IMR-90 (cell line): ENCODE measurements around the gene CXCL11. TPM values are rescaled to one million over a fixed set of nuclear protein-coding genes. Genes with fewer than 3 reads are reported as not detected.

Source experiments
- ATAC-seq: fragments of 200-7000 bp; cut with Tn5 transposase; 2 replicates; pipeline ENCODE4 v1.9.1; 2020; ENCODE audit warnings: low read depth, mild to moderate bottlenecking, moderate library complexity
- BruUV-seq: library from RNA; stranded (reverse); fragments of 400-500 nt; replicated peaks from 2 replicates; lab custom pipeline; 2021; lab: Mats Ljungman, UMichigan
- CTCF ChIA-PET: fragments of 300-600 bp; formaldehyde crosslinking; extraction: SDS; loops from one replicate; lab custom pipeline; 2021; ENCODE audit warnings: antibody characterized with exemption; lab: Yijun Ruan, JAX
- POLR2A ChIA-PET: fragments of 300-600 bp; sonication (Branson Sonifier 250); formaldehyde crosslinking; loops from one replicate; lab custom pipeline; 2022; ENCODE audit warnings: antibody characterized with exemption; ENCODE audit not compliant: unreplicated experiment; lab: Charles Lee
- DNase-seq: peaks from one replicate; pipeline ENCODE4 v3.0.0; 2013
- H2AFZ ChIP-seq: replicated peaks from 2 replicates; pipeline ENCODE3; 2013; ENCODE audit warnings: low read length, mild to moderate bottlenecking; ENCODE audit not compliant: poor library complexity
- H2AK5ac ChIP-seq: 2 replicates; pipeline ENCODE4 v1.6.1; 2013; ENCODE audit warnings: low read depth, low read length, inconsistent platforms
- H2AK9ac ChIP-seq: replicated peaks from 2 replicates; pipeline ENCODE3; 2013; ENCODE audit warnings: mild to moderate bottlenecking, low read depth, low read length, moderate library complexity; ENCODE audit not compliant: poor library complexity
- H2BK120ac ChIP-seq: 2 replicates; pipeline ENCODE4 v1.6.1; 2013; ENCODE audit warnings: low read depth, low read length, inconsistent platforms
- H2BK15ac ChIP-seq: 3 replicates; pipeline ENCODE4 v1.6.1; 2013; ENCODE audit warnings: low read depth, low read length, inconsistent platforms
- H2BK20ac ChIP-seq: 2 replicates; pipeline ENCODE4 v1.6.1; 2013; ENCODE audit warnings: low read depth, mild to moderate bottlenecking, inconsistent platforms, low read length, moderate library complexity
- H2BK5ac ChIP-seq: 2 replicates; pipeline ENCODE4 v1.6.1; 2013; ENCODE audit warnings: mild to moderate bottlenecking, low read depth, low read length, inconsistent platforms; ENCODE audit not compliant: poor library complexity, severe bottlenecking
- H3K14ac ChIP-seq: replicated peaks from 2 replicates; pipeline ENCODE4 v1.6.1; 2013; ENCODE audit warnings: low read depth, low read length, inconsistent platforms
- H3K18ac ChIP-seq: 2 replicates; pipeline ENCODE4 v1.6.1; 2013; ENCODE audit warnings: low read depth, low read length, control low read depth
- H3K23ac ChIP-seq: 2 replicates; pipeline ENCODE4 v1.6.1; 2013; ENCODE audit warnings: low read depth, low read length, inconsistent platforms
- H3K27ac ChIP-seq: 2 replicates; pipeline ENCODE4 v1.5.1; 2013; ENCODE audit warnings: mild to moderate bottlenecking, control low read depth, low read length; ENCODE audit not compliant: insufficient read depth
- H3K27me3 ChIP-seq: 2 replicates; pipeline ENCODE4 v1.6.1; 2013; ENCODE audit warnings: low read length; ENCODE audit not compliant: control insufficient read depth, insufficient read depth
- H3K36me3 ChIP-seq: 2 replicates; pipeline ENCODE4 v1.6.1; 2013; ENCODE audit warnings: low read length, mixed read lengths; ENCODE audit not compliant: control insufficient read depth, insufficient read depth
- H3K4ac ChIP-seq: 2 replicates; pipeline ENCODE4 v1.6.1; 2013; ENCODE audit warnings: low read depth, low read length, inconsistent platforms
- H3K4me1 ChIP-seq: 2 replicates; pipeline ENCODE4 v1.6.1; 2013; ENCODE audit warnings: low read length, mixed read lengths; ENCODE audit not compliant: control insufficient read depth, insufficient read depth
- H3K4me2 ChIP-seq: 2 replicates; pipeline ENCODE4 v1.6.1; 2013; ENCODE audit warnings: low read depth, mild to moderate bottlenecking, control low read depth, low read length, moderate library complexity
- H3K4me3 ChIP-seq: 2 replicates; pipeline ENCODE4 v1.5.1; 2013; ENCODE audit warnings: low read depth, mild to moderate bottlenecking, control low read depth, low read length, moderate library complexity; ENCODE audit not compliant: insufficient read depth
- H3K56ac ChIP-seq: 2 replicates; pipeline ENCODE4 v1.6.1; 2013; ENCODE audit warnings: low read length, inconsistent platforms; ENCODE audit not compliant: insufficient read depth; ENCODE audit errors: extremely low read depth
- H3K79me1 ChIP-seq, 2 experiments: 2 replicates each; pipeline ENCODE4 v1.6.1; 2013; ENCODE audit warnings: low read length in 2 of 2, inconsistent platforms in 1 of 2, low read depth in 1 of 2
- H3K9ac ChIP-seq: 2 replicates; pipeline ENCODE4 v1.6.1; 2013; ENCODE audit warnings: low read depth, low read length, control low read depth
- H3K9me1 ChIP-seq: 2 replicates; pipeline ENCODE4 v1.6.1; 2013; ENCODE audit warnings: low read length, inconsistent platforms; ENCODE audit not compliant: insufficient read depth
- H3K9me3 ChIP-seq: 2 replicates; pipeline ENCODE4 v1.6.1; 2013; ENCODE audit warnings: low read length; ENCODE audit not compliant: control insufficient read depth, insufficient read depth
- H4K20me1 ChIP-seq: 2 replicates; pipeline ENCODE4 v1.6.1; 2013; ENCODE audit warnings: low read length, inconsistent platforms; ENCODE audit not compliant: insufficient read depth
- H4K5ac ChIP-seq: 2 replicates; pipeline ENCODE4 v1.6.1; 2013; ENCODE audit warnings: mild to moderate bottlenecking, low read depth, low read length, control low read depth
- H4K8ac ChIP-seq, 2 experiments: 2 replicates each; pipeline ENCODE4 v1.6.1; 2013; ENCODE audit warnings: low read depth in 2 of 2, low read length in 2 of 2, control low read depth in 1 of 2, inconsistent platforms in 1 of 2
- H4K91ac ChIP-seq: 2 replicates; pipeline ENCODE4 v1.6.1; 2013; ENCODE audit warnings: low read depth, low read length, inconsistent platforms; ENCODE audit not compliant: insufficient read depth
- BHLHE40 ChIP-seq: fragments of 150-350 bp; IDR thresholded peaks from 2 replicates; pipeline ENCODE4 v1.6.1; 2016; ENCODE audit warnings: mild to moderate bottlenecking, low read depth, low read length
- CHD1 ChIP-seq: IDR thresholded peaks from 2 replicates; pipeline ENCODE4 v1.6.1; 2012; ENCODE audit warnings: low read depth, low read length, improper control_type of control experiment
- CTCF ChIP-seq: conservative IDR thresholded peaks from 2 replicates; pipeline ENCODE4 v1.5.1; 2012; ENCODE audit warnings: mild to moderate bottlenecking, low read depth, low read length, improper control_type of control experiment
- ELK1 ChIP-seq: fragments of 150-350 bp; IDR thresholded peaks from 2 replicates; pipeline ENCODE4 v1.6.1; 2016; ENCODE audit warnings: low read depth, mild to moderate bottlenecking, low read length, moderate library complexity, borderline replicate concordance
- FOS ChIP-seq: fragments of 150-350 bp; IDR thresholded peaks from 2 replicates; pipeline ENCODE4 v1.6.1; 2016; ENCODE audit warnings: low read depth, low read length
- MAFK ChIP-seq: IDR thresholded peaks from 2 replicates; pipeline ENCODE4 v1.6.1; 2012; ENCODE audit warnings: low read depth, low read length, improper control_type of control experiment
- MAZ ChIP-seq: IDR thresholded peaks from 2 replicates; pipeline ENCODE4 v1.6.1; 2012; ENCODE audit warnings: low read depth, mild to moderate bottlenecking, low read length, improper control_type of control experiment, moderate library complexity, borderline replicate concordance
- MXI1 ChIP-seq: IDR thresholded peaks from 2 replicates; pipeline ENCODE4 v1.6.1; 2012; ENCODE audit warnings: low read depth, mild to moderate bottlenecking, low read length, moderate library complexity, borderline replicate concordance
- NFE2L2 ChIP-seq: fragments of 150-350 bp; IDR thresholded peaks from 2 replicates; pipeline ENCODE4 v1.6.1; 2016; ENCODE audit warnings: low read depth, mild to moderate bottlenecking, low read length
- POLR2A ChIP-seq: IDR thresholded peaks from 2 replicates; pipeline ENCODE4 v1.6.1; 2012; ENCODE audit warnings: mild to moderate bottlenecking, low read depth, low read length
- RAD21 ChIP-seq: IDR thresholded peaks from 2 replicates; pipeline ENCODE4 v1.6.1; 2012; ENCODE audit warnings: low read length, improper control_type of control experiment
- RCOR1 ChIP-seq: IDR thresholded peaks from 2 replicates; pipeline ENCODE4 v1.6.1; 2012; ENCODE audit warnings: mild to moderate bottlenecking, low read length, improper control_type of control experiment; ENCODE audit not compliant: insufficient replicate concordance
- RFX5 ChIP-seq: IDR thresholded peaks from 2 replicates; pipeline ENCODE4 v1.8.0; 2012; ENCODE audit warnings: low read depth, mild to moderate bottlenecking, low read length, moderate library complexity
- SMC3 ChIP-seq: fragments of 150-350 bp; IDR thresholded peaks from 2 replicates; pipeline ENCODE4 v1.6.1; 2016; ENCODE audit warnings: low read depth, mild to moderate bottlenecking, antibody characterized with exemption, low read length, moderate library complexity
- USF2 ChIP-seq: fragments of 150-350 bp; IDR thresholded peaks from 2 replicates; pipeline ENCODE4 v1.6.1; 2017; ENCODE audit warnings: mild to moderate bottlenecking, antibody characterized with exemption, low read length, low read depth
- WGBS, 2 experiments: methylation state at CpG; one replicate each; pipeline versions ENCODE4 v1.1.5 to v1.1.7; 2013; ENCODE audit warnings: missing lambda C conversion rate in 2 of 2; ENCODE audit not compliant: insufficient read length in 1 of 2; ENCODE audit errors: extremely low coverage in 2 of 2; 5-methylcytosine and 5-hydroxymethylcytosine counted together
- dilution Hi-C: fragments of 300-500 bp; cut with HindIII; formaldehyde crosslinking; loops from one replicate; pipeline ENCODE4 v1.14.3; 2018; ENCODE audit warnings: low sequenced_read_pairs; ENCODE audit not compliant: unreplicated experiment
- in situ Hi-C: fragments of 300-500 bp; cut with MboI; formaldehyde crosslinking; loops from 3 replicates; pipeline ENCODE4 v1.14.3; 2019; ENCODE audit warnings: low sequenced_read_pairs, inconsistent platforms, mixed read lengths
- intact Hi-C: fragments of 100-400 bp; cut with micrococcal nuclease; formaldehyde crosslinking; loops from 2 replicates; pipeline ENCODE4 v1.10.0; 2022
- polyA plus RNA-seq, 3 experiments: library from polyadenylated mRNA; depleted of rRNA; stranded (reverse); fragments of >200 nt; gene quantifications; 2 replicates each; pipeline ENCODE4 v1.2.3, GENCODE V29; 2012; ENCODE audit warnings: low replicate concordance in 1 of 3
- total RNA-seq: library from RNA; depleted of rRNA; stranded (reverse); fragments of >200 nt; gene quantifications from 2 replicates; pipeline ENCODE4 v1.2.3, GENCODE V29; 2012

CXCL11 gene
- total and polyA plus RNA-seq, 2 of the 4 experiments (the other 2 are of a cell fraction), result under 0.01 TPM; not detected in 1

GRCh38 chr4:76000279-76000678, 35.6 kb downstream of the CXCL11 start:
- no peak overlapping the region for H2AFZ ChIP-seq
- H3K18ac ChIP-seq, result no peak overlapping the region
- H2AK9ac ChIP-seq, result no peak overlapping the region
- H2BK5ac ChIP-seq, result no peak overlapping the region
- dilution Hi-C loops (no loop called here), intact Hi-C loops (no loop called here), in situ Hi-C loops (no loop called here)
- no peak overlapping the region for H2BK20ac ChIP-seq
- H3K4ac ChIP-seq, result no peak overlapping the region
- WGBS, 2 experiments, result no CpG with 5 or more reads among the region's 1 CpG
- ChIA-PET CTCF (no interaction called here), POLR2A (interaction anchor here (0.5 to 0.6 kb wide), 2 partner anchors 10 to 54 kb away, joined by 3 read pairs; no protein-coding TSS in a partner anchor)
- H2BK120ac ChIP-seq, result no peak overlapping the region
- H2BK15ac ChIP-seq, result no peak overlapping the region
- H3K4me2 ChIP-seq, result no peak overlapping the region
- no peaks in the 10 kb centered on the region for H3K79me1 ChIP-seq
- no peak overlapping the region for H3K27ac ChIP-seq
- TF ChIP-seq RFX5, result no peak
- no peak for TF ChIP-seq USF2
- no peak for TF ChIP-seq RAD21
- TF ChIP-seq MXI1, result no peak
- no peak for TF ChIP-seq MAZ
- no peak for TF ChIP-seq ELK1
- no peak for TF ChIP-seq RCOR1
- no peak for TF ChIP-seq MAFK
- TF ChIP-seq CHD1, result no peak
- TF ChIP-seq FOS, result no peak
- no peak for TF ChIP-seq BHLHE40
- no peak for TF ChIP-seq CTCF
- TF ChIP-seq NFE2L2, result no peak
- TF ChIP-seq SMC3, result no peak
- TF ChIP-seq POLR2A, result no peak
- H3K9ac ChIP-seq, result no peak overlapping the region
- H4K91ac ChIP-seq, result no peak overlapping the region
- no peak overlapping the region for H2AK5ac ChIP-seq
- no peaks in the 10 kb centered on the region for H3K36me3 ChIP-seq
- no peak overlapping the region for H3K14ac ChIP-seq
- H4K20me1 ChIP-seq, result no peaks in the 10 kb centered on the region
- H4K8ac ChIP-seq, result no peak overlapping the region
- H3K4me1 ChIP-seq, result peaks cover 5% of the 10 kb centered on the region; the same call in 1 of the 2 replicates
- ATAC-seq (no peak), DNase-seq (no peak)
- no peak overlapping the region for H4K5ac ChIP-seq
- no peaks in the 10 kb centered on the region for H3K9me3 ChIP-seq
- H3K27me3 ChIP-seq, result 0 out of 2 replicates have a peak, but pooled peaks cover 4% of the 10 kb centered on the region
- H3K9me1 ChIP-seq, result no peaks in the 10 kb centered on the region
- H3K23ac ChIP-seq, result no peak overlapping the region
- H3K56ac ChIP-seq, result no peak overlapping the region
- no peak overlapping the region for H3K4me3 ChIP-seq
- no TSS peak for BruUV-seq
